Measurements from ENCODE around the gene SPINK7. TPM values are rescaled to one million over a fixed set of nuclear protein-coding genes. Genes with fewer than 3 reads are reported as not detected.
"Not testable (repeated sequence)": the region's sequence is repeated elsewhere in the genome, so short reads cannot be mapped to it uniquely, and the experiment has no call there.

SPINK7 gene
- total and polyA plus RNA-seq, 7 donors, result 0.42 TPM; not detected in 6

DNA sequence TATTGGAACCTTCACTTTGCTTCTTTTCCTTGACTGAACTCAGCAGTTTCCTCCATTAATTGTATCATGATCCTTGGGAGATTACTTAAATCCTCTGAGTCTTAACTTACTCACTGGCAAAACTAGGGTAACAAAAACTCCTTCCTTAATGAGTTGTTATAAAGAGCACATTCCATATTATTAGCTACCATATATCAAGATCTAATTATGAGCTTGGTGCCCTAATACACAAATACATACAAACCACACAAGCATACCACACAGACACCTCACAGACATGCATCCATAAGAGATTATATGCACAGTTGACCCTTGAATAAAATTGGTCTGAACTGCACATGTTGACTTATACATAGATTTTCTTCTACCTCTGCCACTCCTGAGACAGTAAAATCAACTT is 2.5 kb upstream of the SPINK7 start:
- no peaks in the 10 kb centered on the region for H3K27me3 ChIP-seq
- H3K36me3 ChIP-seq, result no peaks in the 10 kb centered on the region
- no peak overlapping the region for H3K4me3 ChIP-seq
- no peaks in the 10 kb centered on the region for H3K4me1 ChIP-seq
- intact Hi-C loops (cut with DNase I), result no loop called here
- H3K9me3 ChIP-seq, result no peaks in the 10 kb centered on the region
- DNase-seq, result no peak
- no peak overlapping the region for H3K27ac ChIP-seq
- TF ChIP-seq POLR2A (IDR thresholded peaks at IDR 0.05) (no peak), POLR2AphosphoS5 (IDR thresholded peaks at IDR 0.05) (no peak), EP300 (IDR thresholded peaks at IDR 0.05) (no peak)
- TF ChIP-seq, protein P1, sequence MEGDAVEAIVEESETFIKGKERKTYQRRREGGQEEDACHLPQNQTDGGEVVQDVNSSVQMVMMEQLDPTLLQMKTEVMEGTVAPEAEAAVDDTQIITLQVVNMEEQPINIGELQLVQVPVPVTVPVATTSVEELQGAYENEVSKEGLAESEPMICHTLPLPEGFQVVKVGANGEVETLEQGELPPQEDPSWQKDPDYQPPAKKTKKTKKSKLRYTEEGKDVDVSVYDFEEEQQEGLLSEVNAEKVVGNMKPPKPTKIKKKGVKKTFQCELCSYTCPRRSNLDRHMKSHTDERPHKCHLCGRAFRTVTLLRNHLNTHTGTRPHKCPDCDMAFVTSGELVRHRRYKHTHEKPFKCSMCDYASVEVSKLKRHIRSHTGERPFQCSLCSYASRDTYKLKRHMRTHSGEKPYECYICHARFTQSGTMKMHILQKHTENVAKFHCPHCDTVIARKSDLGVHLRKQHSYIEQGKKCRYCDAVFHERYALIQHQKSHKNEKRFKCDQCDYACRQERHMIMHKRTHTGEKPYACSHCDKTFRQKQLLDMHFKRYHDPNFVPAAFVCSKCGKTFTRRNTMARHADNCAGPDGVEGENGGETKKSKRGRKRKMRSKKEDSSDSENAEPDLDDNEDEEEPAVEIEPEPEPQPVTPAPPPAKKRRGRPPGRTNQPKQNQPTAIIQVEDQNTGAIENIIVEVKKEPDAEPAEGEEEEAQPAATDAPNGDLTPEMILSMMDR (IDR thresholded peaks at IDR 0.05), result no peak

DNA sequence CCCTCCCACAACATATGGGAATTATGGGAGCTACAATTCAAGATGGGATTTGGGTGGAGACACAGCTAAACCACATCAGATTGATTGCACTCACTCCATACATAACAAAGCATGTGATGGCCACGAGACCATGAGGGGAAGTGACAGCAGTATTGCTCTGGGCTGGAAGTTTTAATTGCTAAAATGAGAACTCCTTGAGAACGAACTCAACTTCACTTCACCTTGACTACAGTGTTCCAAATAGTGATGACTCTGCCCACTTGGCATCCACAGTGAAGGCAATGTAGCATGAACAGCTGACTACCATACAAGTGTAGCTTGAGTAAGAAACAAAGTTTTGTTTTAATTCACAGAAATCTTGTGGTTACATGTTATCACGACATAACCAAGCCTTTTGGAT is 739 bp upstream of the SPINK7 start:
- intact Hi-C loops (cut with DNase I), result no loop called here
- Histone ChIP-seq H3K27ac (no peak overlapping the region), H3K27me3 (no peaks in the 10 kb centered on the region), H3K4me3 (no peak overlapping the region), H3K9me3 (no peaks in the 10 kb centered on the region), H3K36me3 (no peaks in the 10 kb centered on the region), H3K4me1 (no peaks in the 10 kb centered on the region)
- WGBS, 2 donors, result 73 to 75% methylated on average over 3 of the region's 3 CpGs
- no peak for DNase-seq
- TF ChIP-seq POLR2AphosphoS5 (IDR thresholded peaks at IDR 0.05) (no peak), POLR2A (IDR thresholded peaks at IDR 0.05) (no peak), EP300 (IDR thresholded peaks at IDR 0.05) (no peak)
- TF ChIP-seq, protein P1 (IDR thresholded peaks at IDR 0.05), result no peak

DNA sequence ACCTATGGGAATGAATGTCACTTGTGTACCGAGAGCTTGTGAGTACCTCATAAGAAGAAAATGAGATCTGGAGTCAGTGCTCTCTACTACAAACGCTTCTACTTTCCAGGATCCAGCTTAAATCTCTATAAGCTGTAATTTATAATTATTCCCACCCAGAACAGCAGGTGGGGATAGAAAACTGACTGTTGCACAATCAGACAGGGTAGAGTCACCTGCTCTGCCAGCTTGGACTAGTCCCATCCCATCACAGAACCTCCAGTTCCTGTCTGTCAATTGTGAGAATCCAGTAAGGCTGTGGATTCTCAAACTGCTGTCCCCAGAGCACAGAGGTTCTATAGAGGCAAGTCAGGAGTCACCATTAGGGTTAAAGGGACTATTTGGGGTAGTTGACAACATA is 2.0 kb downstream of the SPINK7 start:
- H3K27ac ChIP-seq, result no peak overlapping the region
- no peak for DNase-seq
- WGBS, 2 donors, result 80 to 88% methylated on average over 2 of the region's 2 CpGs
- intact Hi-C loops (cut with DNase I), result no loop called here
- H3K27me3 ChIP-seq, result no peaks in the 10 kb centered on the region
- H3K36me3 ChIP-seq, result no peaks in the 10 kb centered on the region
- H3K9me3 ChIP-seq, result no peaks in the 10 kb centered on the region
- no peaks in the 10 kb centered on the region for H3K4me1 ChIP-seq
- H3K4me3 ChIP-seq, result no peak overlapping the region
- TF ChIP-seq POLR2AphosphoS5 (IDR thresholded peaks at IDR 0.05) (no peak), EP300 (IDR thresholded peaks at IDR 0.05) (no peak), POLR2A (IDR thresholded peaks at IDR 0.05) (no peak)
- TF ChIP-seq, protein P1 (IDR thresholded peaks at IDR 0.05), result no peak

DNA sequence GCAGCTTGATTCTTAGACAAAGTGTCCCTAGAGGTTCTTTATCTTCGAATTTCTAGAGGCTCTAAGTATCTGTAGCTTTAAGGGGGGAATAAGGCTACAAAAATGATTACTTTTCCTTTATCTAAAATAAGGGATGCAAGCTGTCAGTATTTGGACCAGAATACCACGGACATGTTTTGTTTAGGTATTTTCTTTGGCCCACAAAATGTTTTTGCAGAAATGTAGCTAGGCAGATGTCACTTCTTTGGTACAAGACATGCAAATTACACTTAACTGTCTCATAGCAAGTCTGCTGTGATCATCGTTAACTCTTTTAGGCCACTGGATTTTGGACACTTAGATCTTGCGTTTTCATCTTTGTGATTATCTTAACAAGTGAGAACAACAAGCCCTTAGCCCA is 2.5 kb downstream of the SPINK7 start:
- intact Hi-C loops (cut with DNase I), result no loop called here
- TF ChIP-seq POLR2A (IDR thresholded peaks at IDR 0.05) (no peak), POLR2AphosphoS5 (IDR thresholded peaks at IDR 0.05) (no peak), EP300 (IDR thresholded peaks at IDR 0.05) (no peak)
- TF ChIP-seq, protein P1 (IDR thresholded peaks at IDR 0.05), result no peak
- H3K9me3 ChIP-seq, result no peaks in the 10 kb centered on the region
- H3K27me3 ChIP-seq, result no peaks in the 10 kb centered on the region
- H3K27ac ChIP-seq, result no peak overlapping the region
- no peak overlapping the region for H3K4me3 ChIP-seq
- no peaks in the 10 kb centered on the region for H3K4me1 ChIP-seq
- no peaks in the 10 kb centered on the region for H3K36me3 ChIP-seq
- DNase-seq, result no peak
- 71 to 75% methylated on average over 4 of the region's 4 CpGs for WGBS, 2 donors

DNA sequence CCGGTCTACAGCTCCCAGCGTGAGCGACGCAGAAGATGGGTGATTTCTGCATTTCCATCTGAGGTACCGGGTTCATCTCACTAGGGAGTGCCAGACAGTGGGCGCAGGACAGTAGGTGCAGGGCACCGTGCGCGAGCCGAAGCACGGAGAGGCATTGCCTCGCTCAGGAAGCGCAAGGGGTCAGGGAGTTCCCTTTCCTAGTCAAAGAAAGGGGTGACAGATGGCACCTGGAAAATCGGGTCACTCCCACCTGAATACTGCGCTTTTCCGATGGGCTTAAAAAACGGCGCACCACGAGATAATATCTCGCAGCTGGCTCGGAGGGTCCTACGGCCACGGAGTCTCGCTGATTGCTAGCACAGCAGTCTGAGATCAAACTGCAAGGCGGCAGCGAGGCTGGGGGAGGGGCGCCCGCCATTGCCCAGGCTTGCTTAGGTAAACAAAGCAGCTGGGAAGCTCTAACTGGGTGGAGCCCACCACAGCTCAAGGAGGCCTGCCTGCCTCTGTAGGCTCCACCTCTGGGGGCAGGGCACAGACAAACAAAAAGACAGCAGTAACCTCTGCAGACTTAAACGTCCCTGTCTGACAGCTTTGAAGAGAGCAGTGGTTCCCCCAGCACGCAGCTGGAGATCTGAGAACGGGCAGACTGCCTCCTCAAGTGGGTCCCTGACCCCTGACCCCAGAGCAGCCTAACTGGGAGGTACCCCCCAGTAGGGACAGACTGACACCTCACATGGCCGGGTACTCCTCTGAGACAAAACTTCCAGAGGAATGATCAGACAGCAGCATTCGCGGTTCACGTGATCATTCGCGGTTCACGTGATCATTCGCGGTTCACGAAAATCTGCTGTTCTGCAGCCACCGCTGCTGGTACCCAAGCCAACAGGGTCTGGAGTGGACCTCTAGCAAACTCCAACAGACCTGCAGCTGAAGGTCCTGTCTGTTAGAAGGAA is 8.1 kb downstream of the SPINK7 start:
- intact Hi-C loops (cut with DNase I), result not testable (repeated sequence)
- 43 to 48% methylated on average over 42 of the region's 42 CpGs for WGBS, 2 donors
- peak overlapping the region in 3 of 4 donors; percentile 31 to 48 (median 37) for H3K4me3 ChIP-seq

More for the DNA sequence above, 8.1 kb downstream of the SPINK7 start:
- peak overlapping the region in 1 of 4 donors; percentile 52 for H3K27ac ChIP-seq
- H3K9me3 ChIP-seq, H3K36me3 ChIP-seq, H3K4me1 ChIP-seq, H3K27me3 ChIP-seq, DNase-seq: not testable (repeated sequence)

Measured in sigmoid colon (tissue), 7 donors.